ENCODE data around the gene PBRM1. TPM values are rescaled to one million over a fixed set of nuclear protein-coding genes. Genes with fewer than 3 reads are reported as not detected.
A peak's percentile ranks its signal among the peaks of the same experiment; 100 is the strongest.

The PBRM1 gene
- total and polyA plus RNA-seq, 4 donors = 7.1 to 65.7 (median 38.7) TPM

DNA sequence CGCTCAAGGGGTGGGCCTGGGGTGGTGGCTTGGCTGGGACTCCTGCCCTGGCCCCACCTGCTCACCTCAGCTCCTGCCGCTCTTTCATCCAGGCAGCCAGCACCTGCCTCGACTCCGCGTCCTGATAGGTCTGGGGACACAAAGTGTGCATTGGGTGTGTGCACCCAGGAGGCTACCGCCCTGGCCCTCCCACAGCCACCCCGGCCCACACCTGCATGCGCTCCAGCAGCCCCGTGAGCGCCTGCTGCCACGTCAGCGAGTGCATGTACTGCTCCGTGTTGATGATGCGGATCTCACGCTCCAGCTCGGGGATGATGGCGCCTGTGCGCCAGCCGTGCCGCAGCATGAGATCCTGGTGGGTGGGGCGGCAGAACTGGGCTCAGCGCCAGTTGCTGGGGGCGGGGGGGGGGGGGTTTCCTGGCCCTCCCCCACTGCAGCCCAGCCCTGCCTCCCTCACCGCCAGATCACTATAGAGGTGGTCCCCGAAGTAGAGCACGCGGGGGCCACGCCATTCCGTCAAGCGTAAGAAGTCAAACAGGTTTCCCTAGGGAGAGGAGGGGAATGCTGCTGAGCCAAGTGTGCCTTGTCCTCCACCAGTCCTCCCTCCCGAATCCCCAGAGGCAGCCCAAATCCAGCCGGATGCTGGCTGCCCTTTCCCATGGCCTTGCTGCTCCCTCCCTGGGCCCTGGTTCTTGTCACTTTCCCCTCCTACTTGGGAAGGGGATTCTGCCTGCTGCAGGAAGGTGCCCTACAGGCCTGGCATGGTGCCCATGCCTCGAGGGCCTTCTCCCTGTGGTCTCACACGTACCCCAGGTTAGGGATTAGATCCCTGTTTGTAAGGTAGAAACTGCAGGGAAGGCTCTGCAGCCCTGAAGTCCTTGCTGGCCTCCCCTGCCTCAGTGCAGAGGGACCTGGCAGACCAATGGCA, 160.7 kb downstream of the PBRM1 start:
- Histone ChIP-seq H3K9me3 (ENCODE audit: control insufficient read depth in 4 of 4, low read length in 3 of 4) (no peaks in the 10 kb centered on the region), H3K4me3 (ENCODE audit: low read depth in 1 of 3, low read length in 3 of 3) (no peak overlapping the region), H3K27me3 (ENCODE audit: control insufficient read depth in 4 of 4, insufficient read depth in 4 of 4, low read length in 3 of 4) (no peaks in the 10 kb centered on the region), H3K27ac (ENCODE audit: low read depth in 1 of 2, low read length in 2 of 2) (peak overlapping the region; percentile 47 to 64), H3K4me1 (ENCODE audit: control insufficient read depth in 4 of 4, insufficient read depth in 4 of 4, low read length in 3 of 4) (peaks cover 0 to 4% (median 0%) of the 10 kb centered on the region in 4 donors), H3K36me3 (ENCODE audit: control insufficient read depth in 4 of 4, insufficient read depth in 3 of 4, low read depth in 1 of 4, low read length in 3 of 4) (no peaks in the 10 kb centered on the region), H3K9ac (ENCODE audit: low read depth in 1 of 2, low read length in 2 of 2) (no peak overlapping the region)
- 80% methylated on average over 34 of the region's 34 CpGs for WGBS
- DNase-seq (ENCODE audit: low spot score) = no peak
- TF ChIP-seq ATF3 (IDR thresholded peaks at IDR 0.05) = no peak
- TF ChIP-seq NR2F2 (IDR thresholded peaks at IDR 0.05) = peak; percentile 89

DNA sequence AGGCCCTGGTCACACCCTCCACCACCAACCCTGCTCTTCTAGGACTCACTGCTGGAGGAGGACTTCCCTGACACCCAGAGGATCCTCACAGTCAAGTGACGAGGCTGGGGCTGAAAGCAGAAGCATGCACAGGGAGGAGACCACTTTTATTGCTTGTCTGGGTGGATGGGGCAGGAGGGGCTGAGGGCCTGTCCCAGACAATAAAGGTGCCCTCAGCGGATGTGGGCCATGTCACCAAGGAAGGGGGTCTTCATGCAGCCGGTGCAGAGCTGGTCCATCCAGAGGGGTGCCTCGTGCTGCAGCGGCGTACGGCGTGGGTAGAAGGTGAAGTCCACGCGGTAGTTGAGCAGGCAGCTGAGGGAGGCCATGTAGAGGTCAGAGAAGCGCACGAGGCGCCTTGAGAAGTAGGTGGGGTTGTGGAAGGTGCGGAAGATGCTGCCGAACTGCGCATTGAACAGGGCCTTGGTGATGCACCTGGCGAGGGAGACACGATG, 161.4 kb downstream of the PBRM1 start:
- Histone ChIP-seq H3K27ac (ENCODE audit: low read depth in 1 of 2, low read length in 2 of 2) (peak overlapping the region; percentile 11 to 56), H3K36me3 (ENCODE audit: control insufficient read depth in 4 of 4, insufficient read depth in 3 of 4, low read depth in 1 of 4, low read length in 3 of 4) (no peaks in the 10 kb centered on the region), H3K4me3 (ENCODE audit: low read depth in 1 of 3, low read length in 3 of 3) (no peak overlapping the region), H3K4me1 (ENCODE audit: control insufficient read depth in 4 of 4, insufficient read depth in 4 of 4, low read length in 3 of 4) (peaks cover 0 to 4% (median 0%) of the 10 kb centered on the region in 4 donors), H3K27me3 (ENCODE audit: control insufficient read depth in 4 of 4, insufficient read depth in 4 of 4, low read length in 3 of 4) (no peaks in the 10 kb centered on the region), H3K9ac (ENCODE audit: low read depth in 1 of 2, low read length in 2 of 2) (no peak overlapping the region), H3K9me3 (ENCODE audit: control insufficient read depth in 4 of 4, low read length in 3 of 4) (no peaks in the 10 kb centered on the region)
- 97% methylated on average over 18 of the region's 18 CpGs for WGBS
- no peak for DNase-seq (ENCODE audit: low spot score)
- no peak for TF ChIP-seq FOXA2 (IDR thresholded peaks at IDR 0.05)
- TF ChIP-seq HNF4A (conservative IDR thresholded peaks at IDR 0.05) = no peak
- TF ChIP-seq EGR1 (IDR thresholded peaks at IDR 0.05; ENCODE audit: low read depth in 2 of 2) = no peak
- no peak for TF ChIP-seq YY1 (IDR thresholded peaks at IDR 0.05)
- no peak for TF ChIP-seq REST (IDR thresholded peaks at IDR 0.05)

DNA sequence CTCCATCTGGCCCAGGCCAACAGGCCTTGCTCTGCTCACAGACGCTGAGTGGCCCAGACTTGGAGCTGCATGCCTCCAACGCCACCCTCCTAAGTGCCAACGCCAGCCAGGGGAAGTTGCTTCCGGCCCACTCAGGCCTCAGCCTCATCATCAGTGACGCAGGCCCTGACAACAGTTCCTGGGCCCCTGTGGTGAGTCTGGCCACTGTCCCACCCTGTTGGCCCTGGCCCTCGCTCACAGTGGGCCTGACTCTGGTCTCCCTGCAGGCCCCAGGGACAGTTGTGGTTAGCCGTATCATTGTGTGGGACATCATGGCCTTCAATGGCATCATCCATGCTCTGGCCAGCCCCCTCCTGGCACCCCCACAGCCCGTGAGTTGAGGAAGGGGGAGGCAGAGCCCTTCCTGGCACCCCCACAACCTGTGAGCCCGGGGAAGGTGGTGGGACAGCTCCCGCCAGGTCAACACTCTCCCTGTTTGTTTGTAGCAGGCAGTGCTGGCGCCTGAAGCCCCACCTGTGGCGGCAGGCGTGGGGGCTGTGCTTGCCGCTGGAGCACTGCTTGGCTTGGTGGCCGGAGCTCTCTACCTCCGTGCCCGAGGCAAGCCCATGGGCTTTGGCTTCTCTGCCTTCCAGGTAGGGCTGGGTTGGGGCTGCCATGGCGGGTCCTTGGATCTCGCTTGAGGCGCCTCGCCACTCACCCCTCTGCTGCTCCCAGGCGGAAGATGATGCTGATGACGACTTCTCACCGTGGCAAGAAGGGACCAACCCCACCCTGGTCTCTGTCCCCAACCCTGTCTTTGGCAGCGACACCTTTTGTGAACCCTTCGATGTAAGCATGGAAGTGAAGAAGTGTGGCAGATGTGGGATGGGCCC, 162.1 kb downstream of the PBRM1 start:
- no peak for TF ChIP-seq JUND (IDR thresholded peaks at IDR 0.05)
- Histone ChIP-seq H3K9ac (ENCODE audit: low read depth in 1 of 2, low read length in 2 of 2) (no peak overlapping the region), H3K4me3 (ENCODE audit: low read depth in 1 of 3, low read length in 3 of 3) (no peak overlapping the region), H3K4me1 (ENCODE audit: control insufficient read depth in 4 of 4, insufficient read depth in 4 of 4, low read length in 3 of 4) (peaks cover 0 to 4% (median 0%) of the 10 kb centered on the region in 4 donors), H3K27me3 (ENCODE audit: control insufficient read depth in 4 of 4, insufficient read depth in 4 of 4, low read length in 3 of 4) (no peaks in the 10 kb centered on the region), H3K27ac (ENCODE audit: low read depth in 1 of 2, low read length in 2 of 2) (no peak overlapping the region), H3K9me3 (ENCODE audit: control insufficient read depth in 4 of 4, low read length in 3 of 4) (no peaks in the 10 kb centered on the region), H3K36me3 (ENCODE audit: control insufficient read depth in 4 of 4, insufficient read depth in 3 of 4, low read depth in 1 of 4, low read length in 3 of 4) (no peaks in the 10 kb centered on the region)
- WGBS = 94% methylated on average over 26 of the region's 26 CpGs
- no peak for DNase-seq (ENCODE audit: low spot score)

All from liver (tissue), 9 donors.